Activated CD8-positive, alpha-beta T cell treated with anti-CD3 and anti-CD28 coated beads, Interleukin-2, amount 10 ng/mL, durations not matched to agents 7 days and 5 days (primary cell): ENCODE results near the gene HMX2. TPM values are rescaled to one million over a fixed set of nuclear protein-coding genes. Genes with fewer than 3 reads are reported as not detected.
"Not testable (repeated sequence)": the region's sequence is repeated elsewhere in the genome, so short reads cannot be mapped to it uniquely, and the experiment has no call there.

ENCODE experiments used
- ATAC-seq: fragments of 150-1000 bp; cut with Tn5 transposase; one replicate; pipeline ENCODE4 v1.10.0; 2021; ENCODE audit warnings: moderate library complexity
- CTCF ChIA-PET: fragments of 350-600 bp; sonication (Branson Sonifier 250); formaldehyde crosslinking; loops from one replicate; lab custom pipeline; 2021; ENCODE audit warnings: antibody characterized with exemption; lab: Charles Lee
- POLR2A ChIA-PET: fragments of 350-600 bp; sonication (Branson Sonifier 250); formaldehyde crosslinking; loops from one replicate; lab custom pipeline; 2021; ENCODE audit warnings: antibody characterized with exemption; lab: Charles Lee
- DNase-seq: peaks from one replicate; pipeline ENCODE4 v3.0.0-alpha.2; 2020
- H3K27ac Mint-ChIP-seq: one replicate; pipeline ENCODE4 v1.8.0; 2021; ENCODE audit warnings: mild to moderate bottlenecking, mixed read lengths
- H3K27me3 Mint-ChIP-seq: one replicate; pipeline ENCODE4 v1.8.0; 2021; ENCODE audit warnings: low read depth, mixed read lengths
- H3K36me3 Mint-ChIP-seq: one replicate; pipeline ENCODE4 v1.8.0; 2021; ENCODE audit warnings: low read depth, mixed read lengths
- H3K4me1 Mint-ChIP-seq: one replicate; pipeline ENCODE4 v1.8.0; 2021; ENCODE audit warnings: low read depth, mixed read lengths
- H3K4me3 Mint-ChIP-seq: one replicate; pipeline ENCODE4 v1.8.0; 2021; ENCODE audit warnings: mild to moderate bottlenecking, mixed read lengths
- H3K9me3 Mint-ChIP-seq: one replicate; pipeline ENCODE4 v1.8.0; 2022; ENCODE audit warnings: mixed read lengths; ENCODE audit not compliant: insufficient read depth
- total RNA-seq, 2 experiments: library from RNA; stranded (reverse); gene quantifications; one replicate each; pipeline ENCODE4 v1.2.3, GENCODE V29; 2021

The HMX2 gene
- total RNA-seq, 2 experiments from 2014 or later: not detected

GRCh38 chr10:123175389-123176387 lies 27.8 kb downstream of the HMX2 start:
- DNase-seq (no peak), ATAC-seq (no peak)
- Mint-ChIP-seq H3K36me3 (peaks cover 75% of the 10 kb centered on the region), H3K4me3 (no peak overlapping the region), H3K4me1 (no peaks in the 10 kb centered on the region), H3K9me3 (peaks cover 6% of the 10 kb centered on the region), H3K27me3 (no peaks in the 10 kb centered on the region), H3K27ac (no peak overlapping the region)
- ChIA-PET POLR2A (interaction anchor here (0.6 kb wide), 1 partner anchor 22 kb away, joined by 3 read pairs; the partner anchor contains the start of gene BUB3), CTCF (no interaction called here)

GRCh38 chr10:123178390-123178789 lies 30.5 kb downstream of the HMX2 start:
- ATAC-seq, POLR2A ChIA-PET, H3K4me1 Mint-ChIP-seq, H3K4me3 Mint-ChIP-seq, CTCF ChIA-PET, H3K27me3 Mint-ChIP-seq, DNase-seq, H3K27ac Mint-ChIP-seq: not testable (repeated sequence)
- Mint-ChIP-seq H3K36me3 (peaks cover 60% of the 10 kb centered on the region), H3K9me3 (peaks cover 12% of the 10 kb centered on the region)

DNA sequence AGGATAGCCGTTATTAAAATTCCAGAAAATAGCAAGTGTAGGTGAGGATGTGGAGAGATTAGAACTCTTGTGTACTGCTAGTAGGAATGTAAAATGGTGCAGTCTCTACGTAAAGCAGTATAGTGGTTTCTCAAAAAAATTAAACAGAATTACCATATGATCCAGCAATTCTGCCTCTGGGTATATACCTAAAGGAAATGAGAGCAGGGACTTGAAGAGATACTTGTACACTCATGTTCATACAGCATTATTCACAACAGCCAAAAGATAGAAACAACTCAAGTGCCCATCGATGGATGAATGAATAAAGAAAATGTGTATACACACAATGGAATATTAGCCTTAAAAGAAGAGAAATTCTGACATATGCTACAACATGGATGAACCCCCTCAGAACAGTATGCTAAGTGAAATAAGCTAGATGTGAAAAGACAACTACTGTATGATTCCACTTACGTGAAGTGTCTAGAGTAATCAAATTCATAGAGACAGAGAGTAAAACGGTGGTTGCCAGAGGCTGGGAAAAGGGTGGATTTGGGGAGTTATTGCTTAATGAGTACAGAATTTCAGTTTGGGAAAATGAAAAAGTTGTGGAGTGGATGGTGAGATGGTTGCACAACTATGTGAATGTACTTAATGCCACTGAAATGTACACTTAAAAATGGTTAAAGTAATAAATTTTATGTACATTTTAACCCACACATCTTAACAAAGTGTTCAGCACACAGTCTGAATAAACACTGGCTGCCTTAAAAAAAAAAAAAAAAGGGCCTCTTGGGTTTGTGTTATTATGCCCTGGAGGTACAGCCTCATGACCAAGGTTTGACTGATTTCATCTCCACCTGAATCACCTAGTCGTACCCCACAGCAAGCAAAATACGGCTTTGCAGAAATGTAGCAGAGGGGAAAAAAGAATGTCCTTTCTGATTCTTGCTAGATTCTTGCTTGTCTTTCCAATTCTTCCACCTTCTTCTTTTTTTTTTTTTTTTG lies 32.5 kb downstream of the HMX2 start:
- Mint-ChIP-seq H3K4me1 (no peaks in the 10 kb centered on the region), H3K9me3 (peaks cover 27% of the 10 kb centered on the region), H3K36me3 (peaks cover 59% of the 10 kb centered on the region), H3K4me3 (no peak overlapping the region), H3K27ac (no peak overlapping the region), H3K27me3 (no peaks in the 10 kb centered on the region)
- ChIA-PET POLR2A (no interaction called here), CTCF (no interaction called here)
- DNase-seq (no peak), ATAC-seq (no peak)

GRCh38 chr10:123183724-123184123 lies 35.8 kb downstream of the HMX2 start:
- Mint-ChIP-seq H3K27me3 (no peaks in the 10 kb centered on the region), H3K4me3 (no peak overlapping the region), H3K27ac (no peak overlapping the region), H3K36me3 (peaks cover 53% of the 10 kb centered on the region), H3K9me3 (peaks cover 24% of the 10 kb centered on the region), H3K4me1 (no peaks in the 10 kb centered on the region)
- ChIA-PET CTCF (no interaction called here), POLR2A (interaction anchor here (0.6 kb wide), 1 partner anchor 42 kb away, joined by 3 read pairs; no protein-coding TSS in a partner anchor)
- ATAC-seq (no peak), DNase-seq (no peak)

DNA sequence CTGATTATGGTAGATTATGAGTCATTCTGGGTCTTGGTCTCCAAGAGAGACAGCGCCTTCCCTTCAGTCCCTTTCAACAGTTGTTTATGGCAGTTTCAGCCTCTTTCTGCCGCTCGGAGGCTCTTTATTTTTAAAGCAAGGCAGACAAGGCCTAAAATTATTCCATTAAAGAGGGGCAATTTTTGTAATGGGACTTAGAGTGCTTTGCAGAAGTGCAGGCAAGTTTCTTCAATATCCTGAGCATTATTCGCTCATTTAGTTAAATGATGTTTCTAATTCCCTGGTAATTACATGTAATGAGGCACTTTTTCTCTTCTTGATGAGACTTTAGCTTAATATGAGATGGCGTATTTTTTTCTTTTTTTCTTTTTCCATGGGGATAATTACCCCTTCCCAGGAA lies 39.8 kb downstream of the HMX2 start:
- H3K27me3 Mint-ChIP-seq: no peaks in the 10 kb centered on the region
- CTCF ChIA-PET: no interaction called here
- H3K4me1 Mint-ChIP-seq: no peaks in the 10 kb centered on the region
- POLR2A ChIA-PET: no interaction called here
- H3K27ac Mint-ChIP-seq: no peak overlapping the region
- DNase-seq (no peak), ATAC-seq (no peak)
- no peak overlapping the region for H3K4me3 Mint-ChIP-seq
- H3K36me3 Mint-ChIP-seq: peaks cover 55% of the 10 kb centered on the region
- H3K9me3 Mint-ChIP-seq: peaks cover 21% of the 10 kb centered on the region

DNA sequence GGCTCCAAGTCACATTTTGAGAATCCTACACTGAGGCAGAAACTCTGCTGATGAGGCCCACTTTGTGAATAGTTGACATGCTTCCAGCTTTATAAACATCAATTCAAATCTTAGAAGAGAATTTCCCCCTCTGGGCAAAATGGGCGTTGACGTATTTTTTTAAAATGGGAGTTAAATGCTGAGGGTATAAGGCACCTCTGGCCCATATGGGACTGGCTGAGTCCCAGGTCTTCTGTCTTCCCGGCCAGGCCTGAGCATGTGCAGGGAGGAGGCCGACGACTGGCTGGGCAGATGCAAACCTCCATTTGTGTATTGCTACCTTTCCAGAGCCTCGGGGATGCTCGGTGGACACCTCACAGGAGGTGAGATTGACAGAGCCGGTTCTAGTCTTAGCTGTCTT lies 44.0 kb downstream of the HMX2 start:
- H3K4me1 Mint-ChIP-seq: no peaks in the 10 kb centered on the region
- CTCF ChIA-PET: no interaction called here
- no peak overlapping the region for H3K27ac Mint-ChIP-seq
- H3K4me3 Mint-ChIP-seq: no peak overlapping the region
- H3K27me3 Mint-ChIP-seq: no peaks in the 10 kb centered on the region
- DNase-seq (no peak), ATAC-seq (no peak)
- H3K9me3 Mint-ChIP-seq: no peaks in the 10 kb centered on the region
- POLR2A ChIA-PET: no interaction called here
- H3K36me3 Mint-ChIP-seq: peaks cover 21% of the 10 kb centered on the region

- H3K27me3 Mint-ChIP-seq: no peaks in the 10 kb centered on the region
- no peak overlapping the region for H3K27ac Mint-ChIP-seq
- ChIA-PET CTCF (interaction anchor here (1.1 kb wide), 1 partner anchor 187 kb away, joined by 3 read pairs; no protein-coding TSS in a partner anchor), POLR2A (no interaction called here)
- peaks cover 2% of the 10 kb centered on the region for H3K4me1 Mint-ChIP-seq
- H3K9me3 Mint-ChIP-seq: no peaks in the 10 kb centered on the region
- H3K36me3 Mint-ChIP-seq: peaks cover 11% of the 10 kb centered on the region
- ATAC-seq (no peak), DNase-seq (no peak)
- no peak overlapping the region for H3K4me3 Mint-ChIP-seq
Measured at GRCh38 chr10:123194056-123194455, 46.1 kb downstream of the HMX2 start.

Other genes with a start within 250 kb of the HMX2 start
- not detected for gene FAM24A, start 237.5 kb upstream of the HMX2 start, total RNA-seq
- 10 to 100 TPM; 11.5 to 12.7 TPM for gene C10orf88, start 193.9 kb upstream of the HMX2 start, total RNA-seq
- gene PSTK, start 167.7 kb upstream of the HMX2 start, total RNA-seq: 1 to 10 TPM; 3.2 to 4.0 TPM
- 10 to 100 TPM; 12.1 to 12.5 TPM for gene IKZF5, start 139.3 kb upstream of the HMX2 start, total RNA-seq
- gene ACADSB, start 139.1 kb upstream of the HMX2 start, total RNA-seq: 10 to 100 TPM; 15.4 to 17.3 TPM
- not detected for gene HMX3, start 12.2 kb upstream of the HMX2 start, total RNA-seq
- 100 to 1,000 TPM; 265 to 267 TPM for gene BUB3, start 6.3 kb downstream of the HMX2 start, total RNA-seq